ENCODE results near the gene SF3A2. TPM values are rescaled to one million over a fixed set of nuclear protein-coding genes. Genes with fewer than 3 reads are reported as not detected.
"Not testable (repeated sequence)": the region's sequence is repeated elsewhere in the genome, so short reads cannot be mapped to it uniquely, and the experiment has no call there.

SF3A2 gene
- total and polyA plus RNA-seq, 4 donors, result 37.2 to 113 (median 63.0) TPM

DNA sequence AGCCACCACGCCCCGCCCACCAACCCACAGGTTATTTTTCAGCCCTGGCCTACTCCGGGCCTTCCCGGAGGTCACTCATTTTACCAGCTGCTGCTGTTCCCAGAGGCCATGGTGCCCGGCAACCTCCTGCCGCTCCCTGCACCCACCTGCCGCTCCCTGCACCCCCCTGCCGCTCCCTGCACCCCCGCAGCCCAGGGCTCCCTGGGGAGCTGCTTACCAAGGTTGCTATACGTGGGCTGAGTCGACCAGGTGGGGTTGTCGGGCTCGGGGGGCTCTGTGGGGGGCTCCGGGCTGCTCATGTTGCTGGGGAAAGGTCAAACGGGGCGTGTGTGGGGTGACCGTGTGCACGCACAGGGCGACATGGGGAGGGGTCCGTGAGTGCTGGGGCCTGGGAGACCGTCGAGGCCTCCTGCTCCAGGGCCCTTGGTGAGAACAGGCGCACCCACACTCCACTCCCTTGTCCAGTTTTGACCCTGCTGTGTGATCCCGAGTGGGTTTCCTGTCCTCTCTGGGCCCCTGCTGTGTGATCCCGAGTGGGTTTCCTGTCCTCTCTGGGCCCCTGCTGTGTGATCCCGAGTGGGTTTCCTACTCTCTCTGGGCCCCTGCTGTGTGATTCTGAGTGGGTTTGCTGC lies 44.1 kb downstream of the SF3A2 start:
- 80 to 81% methylated on average over 20 to 26 of the region's 26 CpGs for WGBS, 2 donors
- Histone ChIP-seq H3K27me3 (ENCODE audit: control insufficient read depth in 3 of 3, insufficient read depth in 3 of 3, low read length in 2 of 3) (no peaks in the 10 kb centered on the region), H3K9me3 (ENCODE audit: control insufficient read depth in 4 of 4, insufficient read depth in 3 of 4, low read length in 3 of 4) (no peaks in the 10 kb centered on the region), H3K36me3 (ENCODE audit: control insufficient read depth in 4 of 4, insufficient read depth in 4 of 4, low read length in 4 of 4) (peaks cover 0 to 8% (median 0%) of the 10 kb centered on the region in 4 donors), H3K4me1 (ENCODE audit: control insufficient read depth in 5 of 5, insufficient read depth in 5 of 5, low read length in 5 of 5) (peaks cover 0 to 19% (median 4%) of the 10 kb centered on the region in 5 donors), H3K4me3 (no peak overlapping the region), H3K9ac (ENCODE audit: insufficient read depth in 1 of 2, low read length in 2 of 2) (no peak overlapping the region), H3K27ac (ENCODE audit: low read depth in 1 of 2, low read length in 1 of 2) (no peak overlapping the region)
- DNase-seq (no peak), ATAC-seq (ENCODE audit: insufficient read depth, low FRiP score) (no peak)
- TF ChIP-seq, protein P1, sequence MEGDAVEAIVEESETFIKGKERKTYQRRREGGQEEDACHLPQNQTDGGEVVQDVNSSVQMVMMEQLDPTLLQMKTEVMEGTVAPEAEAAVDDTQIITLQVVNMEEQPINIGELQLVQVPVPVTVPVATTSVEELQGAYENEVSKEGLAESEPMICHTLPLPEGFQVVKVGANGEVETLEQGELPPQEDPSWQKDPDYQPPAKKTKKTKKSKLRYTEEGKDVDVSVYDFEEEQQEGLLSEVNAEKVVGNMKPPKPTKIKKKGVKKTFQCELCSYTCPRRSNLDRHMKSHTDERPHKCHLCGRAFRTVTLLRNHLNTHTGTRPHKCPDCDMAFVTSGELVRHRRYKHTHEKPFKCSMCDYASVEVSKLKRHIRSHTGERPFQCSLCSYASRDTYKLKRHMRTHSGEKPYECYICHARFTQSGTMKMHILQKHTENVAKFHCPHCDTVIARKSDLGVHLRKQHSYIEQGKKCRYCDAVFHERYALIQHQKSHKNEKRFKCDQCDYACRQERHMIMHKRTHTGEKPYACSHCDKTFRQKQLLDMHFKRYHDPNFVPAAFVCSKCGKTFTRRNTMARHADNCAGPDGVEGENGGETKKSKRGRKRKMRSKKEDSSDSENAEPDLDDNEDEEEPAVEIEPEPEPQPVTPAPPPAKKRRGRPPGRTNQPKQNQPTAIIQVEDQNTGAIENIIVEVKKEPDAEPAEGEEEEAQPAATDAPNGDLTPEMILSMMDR (IDR thresholded peaks at IDR 0.05; ENCODE audit: control extremely low read depth, extremely low read depth), result no peak

- H3K27me3 ChIP-seq (ENCODE audit: control insufficient read depth in 3 of 3, insufficient read depth in 3 of 3, low read length in 2 of 3); H3K9ac ChIP-seq (ENCODE audit: insufficient read depth in 1 of 2, low read length in 2 of 2); H3K36me3 ChIP-seq (ENCODE audit: control insufficient read depth in 4 of 4, insufficient read depth in 4 of 4, low read length in 4 of 4); ATAC-seq (ENCODE audit: insufficient read depth, low FRiP score); DNase-seq; H3K9me3 ChIP-seq (ENCODE audit: control insufficient read depth in 4 of 4, insufficient read depth in 3 of 4, low read length in 3 of 4): not testable (repeated sequence)
- WGBS, 2 donors, result 13 to 22% methylated on average over 15 to 16 of the region's 16 CpGs
- H3K4me3 ChIP-seq, result peak overlapping the region; percentile 14
- H3K4me1 ChIP-seq (ENCODE audit: control insufficient read depth in 5 of 5, insufficient read depth in 5 of 5, low read length in 5 of 5), result peaks cover 0 to 12% (median 3%) of the 10 kb centered on the region in 5 donors
- H3K27ac ChIP-seq (ENCODE audit: low read depth in 1 of 2, low read length in 1 of 2), result peak overlapping the region in 1 of 2 donors; percentile 71
Measured at GRCh38 chr19:2281265-2282061, 44.8 kb downstream of the SF3A2 start.

DNA sequence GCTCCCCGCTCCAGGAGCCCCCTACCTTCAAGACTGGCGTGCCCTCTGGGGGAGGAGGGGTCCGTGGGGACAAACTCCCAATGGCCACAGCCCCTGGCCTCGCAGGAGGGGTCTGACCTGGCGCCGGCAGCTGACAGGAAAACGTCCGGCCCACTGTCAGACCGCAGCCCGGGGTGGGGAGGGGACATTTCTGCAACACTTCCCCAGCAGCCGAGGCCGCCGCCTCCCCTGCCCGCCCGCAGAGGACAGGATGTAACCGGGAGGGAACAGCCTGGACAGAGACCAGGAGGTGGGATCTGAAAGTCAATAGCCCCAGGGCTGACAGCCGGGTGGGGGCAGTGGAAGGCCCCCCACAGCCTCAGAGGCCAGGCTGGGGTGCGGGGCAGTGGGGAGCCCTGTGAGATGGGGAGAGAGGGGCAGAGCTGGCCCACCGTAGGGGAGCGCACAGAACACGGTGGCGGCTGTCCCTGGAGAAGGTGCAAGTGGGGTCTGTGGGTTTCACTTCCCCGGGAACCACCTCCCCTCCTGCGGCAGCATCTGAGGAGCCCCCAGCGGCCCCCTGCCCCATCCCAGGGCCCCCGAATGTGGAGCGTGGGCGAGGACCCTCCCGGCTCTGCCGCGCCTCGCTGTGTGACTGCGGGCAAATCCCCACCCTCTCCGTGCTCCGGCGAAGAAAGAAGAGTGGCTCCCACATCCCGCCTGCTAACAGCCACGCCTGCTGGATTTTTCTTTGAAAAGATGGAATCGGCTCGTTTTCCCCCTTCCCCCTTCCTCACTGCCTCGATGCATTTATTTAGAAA lies 45.6 kb downstream of the SF3A2 start, which contains the start of gene PEAK3:
TSS of gene PEAK3 (minus strand) at position 114 of the 800 bp plus-strand sequence. CDS start 1,244 bp downstream, outside the sequence.
- ATAC-seq (ENCODE audit: insufficient read depth, low FRiP score) (peak; percentile 84), DNase-seq (peak; percentile 70 to 87 (median 79))
- 7% methylated on average over 36 to 41 of the region's 41 CpGs for WGBS, 2 donors
- H3K4me3 ChIP-seq, result peak within 1 kb of the TSS; percentile 14
- no peak within 1 kb of the TSS for H3K9ac ChIP-seq (ENCODE audit: insufficient read depth in 1 of 2, low read length in 2 of 2)
- peak within 1 kb of the TSS in 1 of 2 donors; percentile 71 for H3K27ac ChIP-seq (ENCODE audit: low read depth in 1 of 2, low read length in 1 of 2)
- H3K36me3 ChIP-seq (ENCODE audit: control insufficient read depth in 4 of 4, insufficient read depth in 4 of 4, low read length in 4 of 4), result peaks cover 0 to under 1% (median 0%) of the 10 kb centered on the region in 4 donors
- H3K4me1 ChIP-seq (ENCODE audit: control insufficient read depth in 5 of 5, insufficient read depth in 5 of 5, low read length in 5 of 5), result peaks cover 0 to 12% (median 3%) of the 10 kb centered on the region in 5 donors
- TF ChIP-seq, protein P1 (IDR thresholded peaks at IDR 0.05; ENCODE audit: control extremely low read depth, extremely low read depth), result no peak
- peaks cover 0 to under 1% (median 0%) of the 10 kb centered on the region in 3 donors for H3K27me3 ChIP-seq (ENCODE audit: control insufficient read depth in 3 of 3, insufficient read depth in 3 of 3, low read length in 2 of 3)
- no peaks in the 10 kb centered on the region for H3K9me3 ChIP-seq (ENCODE audit: control insufficient read depth in 4 of 4, insufficient read depth in 3 of 4, low read length in 3 of 4)

All from lung (tissue), 12 donors.